Keratinocyte (primary cell): ENCODE measurements around the gene RBM19. TPM values are rescaled to one million over a fixed set of nuclear protein-coding genes. Genes with fewer than 3 reads are reported as not detected.
A peak's percentile ranks its signal among the peaks of the same experiment; 100 is the strongest.

ENCODE experiments used
- DNase-seq: peaks from one replicate; pipeline ENCODE4 v3.0.0-alpha.2; 2011; ENCODE audit warnings: low read depth, missing footprints, low spot score
- FAIRE-seq: peaks from 2 replicates; lab custom pipeline; 2011; peaks lifted over from hg19 to GRCh38; lab: Jason Lieb, UNC
- H2AFZ ChIP-seq: 2 replicates; pipeline ENCODE4 v1.6.0; 2012; ENCODE audit warnings: low read length, control low read depth, inconsistent platforms; ENCODE audit not compliant: control insufficient read depth
- H3K27ac ChIP-seq: 2 replicates; pipeline ENCODE4 v1.5.1; 2011; ENCODE audit warnings: low read length; ENCODE audit not compliant: control insufficient read depth, insufficient read depth
- H3K27me3 ChIP-seq: 3 replicates; pipeline ENCODE4 v1.6.0; 2011; ENCODE audit warnings: low read length; ENCODE audit not compliant: control insufficient read depth, insufficient read depth; ENCODE audit errors: extremely low read depth
- H3K36me3 ChIP-seq, 2 experiments: 2 replicates in 1 of 2; 3 replicates in 1 of 2; pipeline ENCODE4 v1.5.1; 2011; ENCODE audit warnings: low read length in 2 of 2, mild to moderate bottlenecking in 1 of 2; ENCODE audit not compliant: control insufficient read depth in 2 of 2, insufficient read depth in 2 of 2; ENCODE audit errors: extremely low read depth in 1 of 2
- H3K4me1 ChIP-seq: 3 replicates; pipeline ENCODE4 v1.5.1; 2011; ENCODE audit warnings: low read length; ENCODE audit not compliant: control insufficient read depth, insufficient read depth; ENCODE audit errors: extremely low read depth
- H3K4me2 ChIP-seq: 3 replicates; pipeline ENCODE4 v1.6.0; 2011; ENCODE audit warnings: low read depth, low read length; ENCODE audit not compliant: control insufficient read depth, insufficient read depth; ENCODE audit errors: extremely low read depth
- H3K4me3 ChIP-seq, 3 experiments: fragments of 200-600 bp in 1 of 3; sonication (generic) in 1 of 3; 2 replicates in 2 of 3; 3 replicates in 1 of 3; pipeline ENCODE4 v1.5.1; 2011 to 2016; ENCODE audit warnings: low read length in 3 of 3, mild to moderate bottlenecking in 3 of 3, control low read depth in 2 of 3, inconsistent platforms in 1 of 3, low read depth in 1 of 3, mixed read lengths in 1 of 3, mixed run types in 1 of 3, moderate library complexity in 1 of 3; ENCODE audit not compliant: control insufficient read depth in 2 of 3, insufficient read depth in 2 of 3; ENCODE audit errors: extremely low read depth in 1 of 3
- H3K79me2 ChIP-seq: 2 replicates; pipeline ENCODE4 v1.6.0; 2012; ENCODE audit warnings: low read length; ENCODE audit not compliant: control insufficient read depth, insufficient read depth
- H3K9ac ChIP-seq: 3 replicates; pipeline ENCODE4 v1.6.0; 2011; ENCODE audit warnings: low read length; ENCODE audit not compliant: control insufficient read depth, insufficient read depth; ENCODE audit errors: extremely low read depth
- H3K9me1 ChIP-seq: 3 replicates; pipeline ENCODE4 v1.6.0; 2011; ENCODE audit warnings: low read length; ENCODE audit not compliant: control insufficient read depth, insufficient read depth; ENCODE audit errors: extremely low read depth
- H3K9me3 ChIP-seq: 2 replicates; pipeline ENCODE4 v1.5.1; 2012; ENCODE audit warnings: low read depth, low read length; ENCODE audit not compliant: control insufficient read depth
- H4K20me1 ChIP-seq: 3 replicates; pipeline ENCODE4 v1.6.0; 2011; ENCODE audit warnings: low read length; ENCODE audit not compliant: control insufficient read depth, insufficient read depth; ENCODE audit errors: extremely low read depth
- EZH2 ChIP-seq: IDR thresholded peaks from one replicate; pipeline ENCODE4 v1.6.1; 2012; ENCODE audit warnings: inconsistent platforms, mild to moderate bottlenecking, low read length, moderate library complexity
- dilution Hi-C: fragments of 300-500 bp; cut with MboI; formaldehyde crosslinking; loops from one replicate; pipeline ENCODE4 v1.7.0; 2020; ENCODE audit warnings: low sequenced_read_pairs; ENCODE audit not compliant: extremely low pct_ligation_motif_present
- polyA plus RNA-seq, 5 experiments: library from polyadenylated mRNA; depleted of rRNA in 3 of 5; stranded (reverse) in 3 of 5; stranded (forward) in 1 of 5; unstranded in 1 of 5; fragments of >200 nt; gene quantifications; 1 replicate in 1 of 5; 2 replicates in 3 of 5; 3 replicates in 1 of 5; pipeline versions ENCODE4 v1.2.1 to v1.2.3, GENCODE V29; 2011 to 2012; ENCODE audit warnings: missing spikeins in 2 of 5, low read depth in 1 of 5, low replicate concordance in 1 of 5
- TF ChIP-seq, protein P1 (sequence below), 3 experiments: IDR thresholded peaks in 1 of 3; conservative IDR thresholded peaks in 1 of 3; optimal IDR thresholded peaks in 1 of 3; 2 replicates in 2 of 3; 3 replicates in 1 of 3; pipeline versions ENCODE3 to v1.5.1; 2011; ENCODE audit warnings: low read length in 3 of 3, mild to moderate bottlenecking in 3 of 3, moderate library complexity in 2 of 3, control low read depth in 1 of 3, inconsistent platforms in 1 of 3; ENCODE audit not compliant: insufficient read depth in 2 of 3; ENCODE audit errors: extremely low read depth in 1 of 3

The RBM19 gene
- polyA plus RNA-seq, 1 donor (not counting 4 experiments of a cell fraction or from before 2014, with no cell fraction given) = 14.6 TPM

DNA sequence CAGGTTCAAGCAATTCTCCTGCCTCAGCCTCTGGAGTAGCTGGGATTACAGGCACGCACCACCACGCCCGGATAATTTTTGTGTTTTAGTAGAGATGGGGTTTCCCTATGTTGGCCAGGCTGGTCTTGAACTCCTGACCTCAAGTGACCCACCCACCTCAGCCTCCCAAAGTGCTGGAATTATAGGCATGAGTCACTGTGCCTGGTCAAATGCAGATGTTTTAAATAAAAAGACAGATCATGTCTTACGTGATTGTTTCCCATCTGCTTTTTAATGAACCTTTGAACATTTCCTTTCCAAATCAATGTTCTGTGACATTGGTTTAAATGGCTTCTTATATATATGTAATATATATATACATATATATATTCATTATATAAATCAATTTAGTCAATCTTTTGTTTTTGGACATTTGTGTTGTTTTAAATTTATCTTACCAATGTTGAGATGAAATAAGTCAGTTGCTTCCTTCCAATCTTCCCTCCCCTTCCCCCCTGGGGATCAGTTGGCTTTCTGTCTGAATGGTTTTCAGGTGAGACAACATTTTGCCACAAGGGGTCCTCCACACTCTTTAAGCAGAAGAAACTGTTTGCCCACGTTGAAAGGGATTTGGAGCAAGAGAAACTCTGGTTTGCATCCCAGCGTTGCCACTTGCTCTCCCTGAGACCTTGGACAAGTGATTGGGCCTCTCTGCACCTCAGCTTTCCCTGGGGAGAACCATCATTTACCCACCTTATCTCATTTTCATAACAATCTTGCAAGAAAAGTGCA is 47.6 kb upstream of the RBM19 start:
- no peak overlapping the region for H3K4me3 ChIP-seq
- DNase-seq = no peak
- no peak for FAIRE-seq

DNA sequence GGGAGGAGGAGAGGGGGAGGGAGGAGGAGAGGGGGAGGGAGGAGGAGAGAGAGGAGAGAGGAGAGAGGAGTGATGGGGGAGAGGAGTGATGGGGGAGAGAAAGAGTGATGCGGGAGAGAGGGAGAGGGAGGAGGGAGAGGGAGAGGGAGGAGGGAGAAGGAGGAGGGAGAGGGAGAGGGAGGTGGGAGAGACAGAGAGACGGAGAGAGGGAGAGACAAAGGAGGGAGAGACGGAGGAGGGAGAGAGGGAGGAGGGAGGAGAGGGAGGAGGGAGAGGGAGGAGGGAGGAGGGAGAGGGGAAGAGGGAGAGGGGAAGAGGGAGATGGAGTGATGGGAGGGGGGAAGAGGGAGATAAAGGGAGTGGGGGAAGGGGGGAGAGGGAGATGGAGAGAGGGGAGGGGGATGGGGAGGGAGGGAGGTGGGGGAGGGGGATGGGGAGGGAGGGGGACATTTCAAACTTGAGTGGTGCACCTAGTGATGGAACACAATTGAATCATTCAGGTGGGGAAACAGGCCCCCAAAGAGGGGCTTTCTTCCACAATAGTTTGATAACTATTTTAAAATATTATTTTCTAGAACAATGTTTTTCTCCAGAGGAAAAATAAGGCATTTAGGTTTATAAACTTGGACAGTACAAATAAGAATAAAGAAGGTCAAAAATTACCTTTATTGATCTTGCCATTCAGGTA is 46.8 kb upstream of the RBM19 start:
- H3K9ac ChIP-seq = no peak overlapping the region
- H3K4me2 ChIP-seq = no peak overlapping the region
- H3K27me3 ChIP-seq = no peaks in the 10 kb centered on the region
- DNase-seq (no peak), FAIRE-seq (no peak)
- H3K27ac ChIP-seq = no peak overlapping the region
- no peaks in the 10 kb centered on the region for H3K9me3 ChIP-seq
- dilution Hi-C loops = no loop called here
- H3K4me1 ChIP-seq = no peaks in the 10 kb centered on the region
- TF ChIP-seq, protein P1, sequence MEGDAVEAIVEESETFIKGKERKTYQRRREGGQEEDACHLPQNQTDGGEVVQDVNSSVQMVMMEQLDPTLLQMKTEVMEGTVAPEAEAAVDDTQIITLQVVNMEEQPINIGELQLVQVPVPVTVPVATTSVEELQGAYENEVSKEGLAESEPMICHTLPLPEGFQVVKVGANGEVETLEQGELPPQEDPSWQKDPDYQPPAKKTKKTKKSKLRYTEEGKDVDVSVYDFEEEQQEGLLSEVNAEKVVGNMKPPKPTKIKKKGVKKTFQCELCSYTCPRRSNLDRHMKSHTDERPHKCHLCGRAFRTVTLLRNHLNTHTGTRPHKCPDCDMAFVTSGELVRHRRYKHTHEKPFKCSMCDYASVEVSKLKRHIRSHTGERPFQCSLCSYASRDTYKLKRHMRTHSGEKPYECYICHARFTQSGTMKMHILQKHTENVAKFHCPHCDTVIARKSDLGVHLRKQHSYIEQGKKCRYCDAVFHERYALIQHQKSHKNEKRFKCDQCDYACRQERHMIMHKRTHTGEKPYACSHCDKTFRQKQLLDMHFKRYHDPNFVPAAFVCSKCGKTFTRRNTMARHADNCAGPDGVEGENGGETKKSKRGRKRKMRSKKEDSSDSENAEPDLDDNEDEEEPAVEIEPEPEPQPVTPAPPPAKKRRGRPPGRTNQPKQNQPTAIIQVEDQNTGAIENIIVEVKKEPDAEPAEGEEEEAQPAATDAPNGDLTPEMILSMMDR (optimal IDR thresholded peaks at IDR 0.05 in 1 of 3, IDR thresholded peaks at IDR 0.05 in 1 of 3, conservative IDR thresholded peaks at IDR 0.05 in 1 of 3; ENCODE audit: extremely low read depth in 1 of 3, insufficient read depth in 2 of 3, low read length in 3 of 3) = no peak
- no peak for TF ChIP-seq EZH2
- H3K9me1 ChIP-seq = no peaks in the 10 kb centered on the region
- no peaks in the 10 kb centered on the region for H3K36me3 ChIP-seq
- no peaks in the 10 kb centered on the region for H4K20me1 ChIP-seq
- H3K4me3 ChIP-seq = no peak overlapping the region
- no peaks in the 10 kb centered on the region for H3K79me2 ChIP-seq
- no peak overlapping the region for H2AFZ ChIP-seq

More for the DNA sequence above, 47.6 kb upstream of the RBM19 start:
- Histone ChIP-seq H3K9me1 (no peaks in the 10 kb centered on the region), H4K20me1 (no peaks in the 10 kb centered on the region), H3K79me2 (no peaks in the 10 kb centered on the region), H2AFZ (no peak overlapping the region), H3K9me3 (no peaks in the 10 kb centered on the region), H3K4me1 (no peaks in the 10 kb centered on the region), H3K4me2 (no peak overlapping the region), H3K27me3 (no peaks in the 10 kb centered on the region), H3K27ac (no peak overlapping the region), H3K36me3 (no peaks in the 10 kb centered on the region), H3K9ac (no peak overlapping the region)
- TF ChIP-seq, protein P1 (optimal IDR thresholded peaks at IDR 0.05 in 1 of 3, IDR thresholded peaks at IDR 0.05 in 1 of 3, conservative IDR thresholded peaks at IDR 0.05 in 1 of 3; ENCODE audit: extremely low read depth in 1 of 3, insufficient read depth in 2 of 3, low read length in 3 of 3) = peak in 2 of 3 experiments; percentile 13 to 20
- no peak for TF ChIP-seq EZH2
- dilution Hi-C loops = no loop called here
